GM19099 (cell line): ENCODE results near the gene EIF3L.

ENCODE experiments used
- POLR2A ChIP-seq: IDR thresholded peaks from 3 replicates; pipeline ENCODE4 v1.6.1; 2011; ENCODE audit warnings: low read depth; ENCODE audit not compliant: insufficient read length; ENCODE audit errors: extremely low read depth

The EIF3L gene

DNA sequence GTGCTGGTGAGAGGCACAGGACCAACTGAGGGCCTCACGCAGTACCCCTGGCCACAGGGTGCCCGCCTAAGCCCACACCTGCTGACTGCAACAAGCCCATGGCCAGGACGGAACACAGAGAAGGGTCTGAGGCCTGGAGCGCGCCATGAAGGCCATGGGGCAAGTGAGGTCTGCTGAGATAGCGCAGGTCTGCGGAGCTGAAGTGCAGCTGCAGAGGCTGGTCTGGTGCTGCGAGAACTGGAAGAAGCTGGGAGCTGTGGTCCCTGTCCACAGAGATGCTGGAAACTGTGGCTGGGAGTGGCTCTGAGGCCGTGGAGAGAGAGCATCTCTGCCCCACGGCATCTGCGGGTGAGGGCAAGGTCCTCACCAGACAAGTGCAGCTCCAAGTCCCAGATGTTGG is 17.7 kb upstream of the EIF3L start:
- no peak for TF ChIP-seq POLR2A

DNA sequence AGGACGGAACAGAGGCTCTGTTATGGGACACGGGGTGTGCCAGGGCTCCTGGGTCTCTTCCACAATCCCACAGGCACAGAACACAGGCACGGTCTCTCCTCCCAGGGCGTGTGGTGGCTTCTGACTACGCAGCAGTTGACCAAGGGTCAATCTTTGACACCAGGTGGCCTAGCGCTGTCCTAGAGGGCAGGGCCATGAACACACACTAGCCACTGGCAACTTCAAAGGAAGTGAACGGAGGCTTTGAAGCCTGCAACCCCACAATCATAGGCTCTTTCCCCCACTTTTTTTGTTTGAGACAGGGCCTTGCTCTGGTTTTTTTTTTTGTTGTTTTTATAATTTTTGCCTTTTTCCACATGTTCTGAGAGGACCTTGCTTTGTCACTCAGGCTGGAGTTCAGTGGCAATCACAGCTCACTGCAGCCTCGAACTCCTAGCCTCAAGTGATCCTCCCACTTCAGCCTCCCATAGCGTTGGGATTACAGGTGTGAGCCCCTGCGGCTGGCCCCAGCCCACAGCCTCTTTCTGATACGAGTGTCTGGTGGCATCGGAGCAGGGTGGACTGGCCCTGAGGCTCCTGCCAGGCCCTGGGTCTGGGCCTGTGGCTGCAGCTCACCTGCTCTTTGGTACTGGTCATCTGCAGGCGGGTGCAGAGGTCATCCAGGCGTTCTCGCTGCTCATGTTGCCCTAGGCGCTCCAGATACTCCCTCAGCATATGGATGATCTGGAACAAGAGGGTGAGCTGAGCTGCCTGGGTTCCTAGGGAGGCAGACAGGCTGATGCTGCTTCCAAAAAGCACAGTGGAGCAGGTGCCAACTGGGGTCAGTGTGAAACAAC is 17.0 kb upstream of the EIF3L start:
- no peak for TF ChIP-seq POLR2A

DNA sequence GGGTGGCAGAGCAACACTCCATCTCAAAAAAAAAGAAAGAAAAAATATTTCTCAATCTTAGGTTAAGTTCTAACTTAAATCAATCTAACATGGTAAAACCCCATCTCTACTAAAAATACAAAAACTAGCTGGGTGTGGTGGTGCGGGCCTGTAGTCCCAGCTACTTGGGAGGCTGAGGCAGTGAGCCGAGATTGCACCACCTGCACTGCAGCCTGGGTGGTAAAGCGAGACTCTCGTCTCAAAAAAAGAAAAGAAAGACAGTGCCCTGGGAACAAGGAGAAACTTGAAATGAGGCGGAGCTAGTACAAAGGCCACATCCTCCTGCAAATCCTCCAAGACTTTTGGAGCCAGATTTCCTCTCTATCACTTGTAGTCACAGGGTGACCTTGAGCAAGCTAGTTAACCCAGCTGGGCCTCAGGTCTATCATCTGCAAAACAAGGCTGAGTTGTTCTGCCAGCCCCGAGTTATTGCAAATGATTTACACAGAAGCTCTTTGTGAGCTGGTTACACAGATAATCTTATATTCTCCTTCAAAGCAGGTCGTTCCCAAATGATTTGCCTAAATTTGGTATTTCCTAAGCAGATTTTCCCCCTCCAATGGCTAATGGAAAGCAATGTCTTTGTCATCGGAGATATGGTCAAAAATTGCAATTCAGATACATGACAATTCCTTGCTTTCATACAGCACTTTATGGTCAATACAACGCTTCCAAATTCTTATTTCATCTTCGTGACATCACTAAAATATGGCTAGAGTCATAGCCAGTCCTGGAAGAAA is 7.0 kb upstream of the EIF3L start:
- TF ChIP-seq POLR2A, result no peak

DNA sequence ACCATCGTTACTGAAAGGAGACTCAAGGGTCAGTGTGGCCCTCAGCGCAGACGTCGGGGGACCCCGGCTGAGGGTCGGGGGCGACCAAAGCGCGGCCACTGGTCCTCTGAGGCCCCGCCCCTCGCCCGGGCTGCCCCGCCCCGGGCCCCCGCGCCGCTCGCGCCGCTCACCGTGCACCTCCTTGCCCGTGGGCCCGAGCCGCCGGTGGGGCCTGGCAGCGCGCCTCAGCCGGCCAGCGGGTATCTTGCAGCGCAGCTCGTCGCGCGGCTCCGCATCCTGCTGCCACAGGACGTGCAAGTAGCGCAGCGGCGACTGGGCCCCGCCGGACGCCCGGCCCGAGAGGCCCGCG is 5.5 kb upstream of the EIF3L start:
- no peak for TF ChIP-seq POLR2A

DNA sequence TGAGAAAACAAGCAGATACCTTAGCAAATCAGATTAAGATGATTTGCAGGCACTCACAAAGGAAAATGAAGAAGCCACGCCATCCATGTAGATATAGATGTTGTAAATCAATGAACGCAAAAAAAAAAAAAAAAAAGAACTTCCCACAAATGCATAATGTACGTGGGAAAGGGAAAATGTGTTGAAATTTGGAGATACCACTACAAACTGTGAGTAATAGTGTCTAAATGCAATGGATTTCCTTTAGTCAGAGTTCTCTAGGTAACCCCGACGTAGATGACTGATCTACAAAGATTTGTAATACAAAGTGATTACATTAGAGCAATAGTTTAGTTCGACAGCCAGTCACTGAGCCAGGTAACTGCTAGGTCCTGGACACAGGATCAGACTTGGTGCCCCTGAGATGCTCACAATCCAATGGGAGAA is 4.3 kb upstream of the EIF3L start:
- no peak for TF ChIP-seq POLR2A

DNA sequence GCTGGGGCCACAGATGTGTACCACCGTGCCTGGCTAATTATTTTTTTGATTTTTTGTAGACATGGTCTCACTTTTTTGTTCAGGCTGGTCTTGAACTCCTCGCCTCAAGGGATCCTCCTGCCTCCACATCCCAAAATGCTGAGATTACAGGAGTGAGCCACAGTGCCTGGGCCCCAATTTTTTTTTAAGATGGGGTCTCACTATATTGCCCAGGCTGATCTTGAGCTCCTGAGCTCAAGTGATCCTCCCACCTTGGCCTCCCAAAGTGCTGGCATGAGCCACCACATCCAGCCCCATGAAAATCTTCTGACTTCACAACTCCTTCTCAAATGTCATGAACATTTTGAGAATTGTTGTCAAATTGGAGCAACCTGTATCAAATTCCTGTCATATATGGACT is 2.8 kb upstream of the EIF3L start:
- no peak for TF ChIP-seq POLR2A

DNA sequence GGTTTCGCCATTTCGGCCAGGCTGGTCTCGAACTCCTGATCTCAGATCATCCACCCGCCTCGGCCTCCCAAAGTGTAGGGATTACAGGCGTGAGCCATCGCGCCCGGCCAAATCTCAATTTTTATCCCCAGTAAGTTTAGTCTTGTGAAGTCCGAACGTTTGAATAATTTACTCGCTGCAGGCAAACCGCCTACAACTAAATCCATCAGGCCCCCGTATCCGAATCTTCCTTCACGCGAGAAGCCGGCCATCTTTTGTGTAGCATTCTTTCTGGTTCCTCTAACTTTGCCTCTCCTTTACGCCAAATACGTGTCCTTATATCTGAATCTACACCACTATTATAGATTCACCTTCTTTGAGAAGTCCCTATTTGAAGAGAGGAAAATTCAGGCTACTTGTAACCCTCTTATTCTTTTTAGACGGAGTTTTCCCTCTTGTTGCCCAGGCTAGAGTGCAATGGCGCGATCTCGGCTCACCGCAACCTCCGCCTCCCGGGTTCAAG is 581 bp upstream of the EIF3L start:
- TF ChIP-seq POLR2A, result no peak

DNA sequence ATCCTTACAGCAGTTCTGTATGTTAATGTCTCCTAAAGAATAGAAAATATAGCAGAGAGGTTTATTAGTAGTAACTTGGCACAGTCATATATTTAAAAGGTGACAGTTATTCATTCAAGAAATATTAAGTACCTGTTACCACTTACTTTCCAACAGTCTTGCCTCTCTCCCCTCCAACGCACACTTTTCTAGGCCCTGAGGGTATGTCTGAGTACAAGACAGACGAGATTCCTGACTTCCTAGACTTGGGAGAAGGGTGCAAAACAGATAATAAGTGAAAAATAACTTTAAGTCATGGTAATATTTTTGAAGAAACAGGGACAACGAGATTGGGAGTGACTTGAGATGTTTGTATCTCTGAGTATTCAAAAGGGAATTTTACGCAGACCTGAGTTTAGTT is 1.6 kb downstream of the EIF3L start:
- no peak for TF ChIP-seq POLR2A

DNA sequence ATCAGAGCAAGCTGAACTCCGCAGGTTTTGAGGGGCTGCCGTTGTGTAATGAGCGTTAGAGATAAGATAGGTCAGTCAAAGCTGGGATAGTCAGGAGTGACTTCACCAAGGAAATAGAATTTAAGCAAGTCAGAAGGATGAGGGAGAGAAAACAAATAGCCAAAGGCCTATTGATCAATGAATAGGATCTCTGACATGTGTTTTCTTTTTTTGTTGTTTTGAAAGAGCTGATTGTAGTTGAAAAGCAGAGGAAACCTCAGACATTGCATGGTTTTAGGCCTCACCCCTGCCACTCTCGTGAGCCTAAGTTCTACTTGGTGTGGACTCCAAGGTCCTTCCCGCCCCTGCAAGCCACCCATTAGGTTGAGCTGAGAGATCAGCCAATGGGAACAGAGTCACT is 3.2 kb downstream of the EIF3L start:
- no peak for TF ChIP-seq POLR2A

DNA sequence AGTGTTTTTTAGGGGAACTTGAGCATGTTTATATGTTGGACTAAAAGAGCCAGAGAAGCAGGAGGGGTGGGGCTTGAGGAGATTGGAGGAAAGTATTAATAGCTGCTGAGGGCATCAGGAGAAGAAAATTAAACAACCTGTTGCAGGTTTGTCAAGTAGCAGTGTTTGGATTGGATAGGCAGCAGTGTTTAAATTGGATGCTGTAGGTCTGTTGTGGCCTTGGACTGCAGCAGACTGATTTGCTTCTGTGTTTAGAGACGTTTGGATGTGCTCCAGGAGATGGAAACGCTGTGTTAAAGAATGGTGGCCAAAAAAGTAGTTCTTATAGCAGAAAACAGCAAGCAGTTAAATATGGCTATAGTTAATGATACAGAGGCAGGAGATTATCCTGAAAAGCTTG is 5.7 kb downstream of the EIF3L start:
- no peak for TF ChIP-seq POLR2A

DNA sequence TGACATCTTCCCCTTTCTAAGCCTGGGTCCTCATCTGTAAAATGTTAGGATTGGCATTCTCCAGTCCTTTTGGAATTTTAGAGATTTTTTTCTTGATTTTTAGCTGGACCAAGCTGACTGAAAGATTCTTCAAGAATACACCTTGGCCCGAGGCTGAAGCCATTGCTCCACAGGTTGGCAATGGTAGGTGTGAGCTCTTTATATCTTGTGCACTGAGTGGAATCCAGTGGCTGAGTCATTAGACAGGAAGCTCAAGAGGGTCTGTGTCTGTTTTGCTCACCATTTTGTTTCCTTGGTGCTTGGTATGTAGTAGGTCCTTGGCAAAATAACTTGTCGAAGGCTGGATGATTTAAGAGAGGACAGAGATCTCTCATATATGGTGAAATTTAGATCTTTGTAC is 6.2 kb downstream of the EIF3L start:
- no peak for TF ChIP-seq POLR2A

DNA sequence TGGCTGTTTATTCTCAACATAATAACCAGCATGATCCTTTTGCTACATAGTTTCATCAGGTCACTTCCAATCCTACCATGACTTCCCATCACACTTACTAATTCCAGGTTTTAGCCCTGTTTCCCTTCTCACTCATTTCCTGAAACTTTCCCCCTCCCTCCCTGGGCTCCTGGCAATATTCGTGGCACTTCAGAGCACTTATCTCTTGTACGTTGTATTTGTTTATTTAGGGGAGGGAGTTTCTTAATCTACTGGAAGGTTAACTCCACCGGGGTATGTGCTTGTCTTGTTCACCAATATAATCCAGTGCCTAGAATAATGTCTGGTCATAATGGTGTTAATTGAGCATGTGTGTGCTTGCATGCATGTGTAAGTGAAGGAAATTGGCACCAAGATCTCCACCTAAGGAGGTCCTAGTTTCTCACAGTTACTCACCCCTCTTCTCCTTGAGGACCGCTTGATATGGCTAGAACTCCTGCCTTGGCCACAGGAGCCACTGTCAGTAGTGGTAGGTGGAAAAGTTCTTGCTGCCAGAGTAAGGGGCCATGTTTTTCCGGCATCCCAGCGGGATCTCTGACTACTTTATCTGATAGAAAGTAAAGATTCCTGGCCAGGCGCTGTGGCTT is 11.7 kb downstream of the EIF3L start:
- no peak for TF ChIP-seq POLR2A

DNA sequence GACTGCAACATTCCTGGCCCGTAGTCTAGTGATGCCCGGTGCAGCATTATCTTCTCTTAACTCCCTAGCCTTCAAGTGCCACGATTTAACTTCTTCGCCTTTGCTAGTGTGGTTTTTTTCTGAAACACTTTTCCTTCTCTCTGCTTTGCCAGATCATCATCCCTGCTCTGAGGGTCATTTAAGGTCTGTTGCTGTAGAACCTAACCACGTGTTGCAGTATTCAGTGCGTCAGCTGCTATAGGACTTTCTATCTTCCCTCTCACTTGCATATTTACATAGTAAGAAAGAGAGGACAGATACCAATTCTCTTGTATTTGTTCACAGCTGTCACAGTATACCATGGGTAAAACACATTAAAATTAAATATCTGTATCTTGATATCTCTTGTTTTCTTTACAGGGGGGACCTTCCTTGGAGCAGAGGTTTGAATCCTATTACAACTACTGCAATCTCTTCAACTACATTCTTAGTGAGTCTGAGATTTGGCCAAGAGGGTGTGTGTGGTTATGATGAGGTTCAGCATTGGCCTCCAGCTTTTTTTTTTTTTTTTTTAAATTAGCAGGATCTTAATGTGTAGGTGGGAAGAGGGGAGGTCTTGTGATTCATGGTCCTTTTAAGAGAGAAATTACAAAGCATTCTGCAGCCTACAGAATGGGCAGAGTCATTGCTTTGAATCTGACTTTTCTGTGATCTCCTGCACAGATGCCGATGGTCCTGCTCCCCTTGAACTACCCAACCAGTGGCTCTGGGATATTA is 13.5 kb downstream of the EIF3L start:
- no peak for TF ChIP-seq POLR2A

DNA sequence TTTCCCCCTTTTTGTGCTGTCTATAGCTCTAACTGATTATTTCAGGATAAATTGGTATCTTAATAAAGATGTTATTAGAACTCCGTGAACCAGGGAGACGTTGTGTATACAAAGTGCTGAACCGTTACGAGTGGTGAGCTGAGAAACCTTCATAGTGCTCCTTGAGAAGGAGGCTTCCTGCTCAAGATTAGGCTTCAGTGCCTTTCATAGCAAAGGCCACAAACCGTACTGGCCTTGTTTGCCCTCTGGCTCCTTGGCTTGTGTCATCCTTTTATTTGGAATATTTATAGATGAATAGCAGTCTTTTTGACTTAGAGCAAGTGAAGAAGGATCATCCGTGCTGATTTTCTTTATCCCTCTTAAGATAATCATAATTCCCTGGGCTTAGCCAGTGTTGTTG is 16.3 kb downstream of the EIF3L start:
- TF ChIP-seq POLR2A, result no peak

DNA sequence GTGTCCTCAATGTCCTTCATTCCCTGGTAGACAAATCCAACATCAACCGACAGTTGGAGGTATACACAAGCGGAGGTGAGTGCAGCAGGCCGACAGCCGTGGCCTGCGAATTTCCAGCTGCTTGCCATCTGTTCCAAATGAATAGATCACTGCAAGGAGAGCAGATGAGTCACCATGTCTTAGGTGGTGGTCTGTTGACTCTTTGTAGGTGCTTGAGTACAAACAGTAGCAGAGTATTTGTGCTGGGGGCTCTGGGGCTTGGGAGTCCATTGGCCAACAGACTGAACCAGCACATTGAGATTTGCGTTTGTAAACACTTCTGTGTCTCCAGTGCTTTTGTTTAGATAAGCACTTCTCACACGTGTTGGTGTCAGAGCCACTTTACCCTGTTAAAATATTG is 21.1 kb downstream of the EIF3L start:
- TF ChIP-seq POLR2A, result no peak
